ENCODE results near the gene C19orf81. TPM values are rescaled to one million over a fixed set of nuclear protein-coding genes. Genes with fewer than 3 reads are reported as not detected.

The C19orf81 gene
- total and polyA plus RNA-seq, 9 of the 15 experiments (the other 6 are each of a cell fraction or from before 2014, with no cell fraction given): 2.5 to 42.9 (median 33.0) TPM; not detected in 4

DNA sequence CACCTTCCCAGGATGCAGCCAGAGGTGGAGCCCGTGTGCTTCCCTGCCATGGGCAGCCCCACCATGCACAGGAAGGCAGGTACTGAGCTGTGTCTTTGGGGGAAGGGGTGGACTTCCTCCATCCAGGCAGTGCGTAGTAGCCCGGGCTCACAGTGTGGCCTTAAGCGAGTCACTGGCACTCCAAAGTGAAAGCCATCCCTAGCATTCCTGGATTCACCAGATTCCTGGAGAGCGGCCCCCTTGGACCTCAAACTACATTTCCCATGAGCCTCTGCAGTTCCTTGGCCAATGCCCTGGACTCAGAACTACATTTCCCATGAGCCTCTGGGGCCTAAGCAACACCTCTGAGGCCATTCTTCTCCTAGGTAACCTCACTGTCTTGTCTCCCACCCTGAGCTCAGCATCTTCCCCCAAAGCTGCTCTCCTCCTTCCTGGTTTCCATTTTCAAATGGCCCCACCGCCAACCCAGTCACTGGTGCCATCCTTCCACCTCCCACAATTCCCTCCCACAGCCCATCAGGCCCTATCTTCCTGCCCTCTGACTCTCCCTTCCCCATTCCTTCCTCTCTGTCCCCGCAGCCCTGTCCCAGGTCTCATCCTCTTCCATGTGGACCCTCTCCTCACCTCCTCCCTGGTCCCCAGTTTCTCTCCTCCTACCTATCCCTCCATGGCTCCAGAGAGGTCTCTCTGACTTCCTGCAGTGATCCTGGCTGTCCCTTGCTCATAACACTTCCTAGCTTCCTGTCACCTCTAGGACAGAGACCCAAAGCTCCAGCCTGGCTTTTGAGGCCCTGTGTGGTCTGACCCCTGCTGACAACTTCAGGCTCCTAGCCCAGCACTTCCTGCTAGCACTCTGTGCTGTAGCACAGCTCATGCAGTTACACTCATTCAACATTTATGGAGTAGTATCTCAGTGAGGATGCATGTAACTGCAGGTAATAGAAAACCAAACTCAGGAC is at the start of gene C19orf81 (continued):
- TF ChIP-seq AFF1 (IDR thresholded peaks at IDR 0.05; ENCODE audit: low read depth in 1 of 2, partially characterized antibody in 2 of 2): peak; percentile 36 to 98
- TF ChIP-seq ZNF134 (CRISPR knock-in tag; conservative IDR thresholded peaks at IDR 0.05): no peak
- peak; percentile 76; the same call in 1 of the 2 replicates for TF ChIP-seq HLTF (IDR thresholded peaks at IDR 0.05)
- no peak for TF ChIP-seq HDAC3 (IDR thresholded peaks at IDR 0.05; ENCODE audit: borderline replicate concordance, partially characterized antibody)
- TF ChIP-seq, protein P1, sequence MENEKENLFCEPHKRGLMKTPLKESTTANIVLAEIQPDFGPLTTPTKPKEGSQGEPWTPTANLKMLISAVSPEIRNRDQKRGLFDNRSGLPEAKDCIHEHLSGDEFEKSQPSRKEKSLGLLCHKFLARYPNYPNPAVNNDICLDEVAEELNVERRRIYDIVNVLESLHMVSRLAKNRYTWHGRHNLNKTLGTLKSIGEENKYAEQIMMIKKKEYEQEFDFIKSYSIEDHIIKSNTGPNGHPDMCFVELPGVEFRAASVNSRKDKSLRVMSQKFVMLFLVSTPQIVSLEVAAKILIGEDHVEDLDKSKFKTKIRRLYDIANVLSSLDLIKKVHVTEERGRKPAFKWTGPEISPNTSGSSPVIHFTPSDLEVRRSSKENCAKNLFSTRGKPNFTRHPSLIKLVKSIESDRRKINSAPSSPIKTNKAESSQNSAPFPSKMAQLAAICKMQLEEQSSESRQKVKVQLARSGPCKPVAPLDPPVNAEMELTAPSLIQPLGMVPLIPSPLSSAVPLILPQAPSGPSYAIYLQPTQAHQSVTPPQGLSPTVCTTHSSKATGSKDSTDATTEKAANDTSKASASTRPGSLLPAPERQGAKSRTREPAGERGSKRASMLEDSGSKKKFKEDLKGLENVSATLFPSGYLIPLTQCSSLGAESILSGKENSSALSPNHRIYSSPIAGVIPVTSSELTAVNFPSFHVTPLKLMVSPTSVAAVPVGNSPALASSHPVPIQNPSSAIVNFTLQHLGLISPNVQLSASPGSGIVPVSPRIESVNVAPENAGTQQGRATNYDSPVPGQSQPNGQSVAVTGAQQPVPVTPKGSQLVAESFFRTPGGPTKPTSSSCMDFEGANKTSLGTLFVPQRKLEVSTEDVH (IDR thresholded peaks at IDR 0.05; ENCODE audit: low read depth, partially characterized antibody): no peak
- 0 out of 2 replicates have a peak, but pooled peaks have one; percentile 77 for TF ChIP-seq LARP7 (IDR thresholded peaks at IDR 0.05)
- peak in 1 of 2 experiments; percentile 70; a peak in 2 of 4 replicates for TF ChIP-seq ARNT (IDR thresholded peaks at IDR 0.05)
- TF ChIP-seq ELF4 (CRISPR knock-in tag; IDR thresholded peaks at IDR 0.05): peak; percentile 91
- TF ChIP-seq NFRKB (IDR thresholded peaks at IDR 0.05; ENCODE audit: low read depth): peak; percentile 65; the same call in 1 of the 2 replicates
- TF ChIP-seq NCOA1 (IDR thresholded peaks at IDR 0.05; ENCODE audit: low read depth): no peak
- peak; percentile 30; the same call in 1 of the 2 replicates for TF ChIP-seq MECOM (CRISPR knock-in tag; IDR thresholded peaks at IDR 0.05)
- TF ChIP-seq ZNF140 (CRISPR knock-in tag; IDR thresholded peaks at IDR 0.05): no peak
- TF ChIP-seq SIX5 (IDR thresholded peaks at IDR 0.05; ENCODE audit: borderline replicate concordance in 1 of 2, insufficient read depth in 1 of 2, low read depth in 1 of 2, low read length in 2 of 2): peak; percentile 91 to 94
- TF ChIP-seq, protein P2, sequence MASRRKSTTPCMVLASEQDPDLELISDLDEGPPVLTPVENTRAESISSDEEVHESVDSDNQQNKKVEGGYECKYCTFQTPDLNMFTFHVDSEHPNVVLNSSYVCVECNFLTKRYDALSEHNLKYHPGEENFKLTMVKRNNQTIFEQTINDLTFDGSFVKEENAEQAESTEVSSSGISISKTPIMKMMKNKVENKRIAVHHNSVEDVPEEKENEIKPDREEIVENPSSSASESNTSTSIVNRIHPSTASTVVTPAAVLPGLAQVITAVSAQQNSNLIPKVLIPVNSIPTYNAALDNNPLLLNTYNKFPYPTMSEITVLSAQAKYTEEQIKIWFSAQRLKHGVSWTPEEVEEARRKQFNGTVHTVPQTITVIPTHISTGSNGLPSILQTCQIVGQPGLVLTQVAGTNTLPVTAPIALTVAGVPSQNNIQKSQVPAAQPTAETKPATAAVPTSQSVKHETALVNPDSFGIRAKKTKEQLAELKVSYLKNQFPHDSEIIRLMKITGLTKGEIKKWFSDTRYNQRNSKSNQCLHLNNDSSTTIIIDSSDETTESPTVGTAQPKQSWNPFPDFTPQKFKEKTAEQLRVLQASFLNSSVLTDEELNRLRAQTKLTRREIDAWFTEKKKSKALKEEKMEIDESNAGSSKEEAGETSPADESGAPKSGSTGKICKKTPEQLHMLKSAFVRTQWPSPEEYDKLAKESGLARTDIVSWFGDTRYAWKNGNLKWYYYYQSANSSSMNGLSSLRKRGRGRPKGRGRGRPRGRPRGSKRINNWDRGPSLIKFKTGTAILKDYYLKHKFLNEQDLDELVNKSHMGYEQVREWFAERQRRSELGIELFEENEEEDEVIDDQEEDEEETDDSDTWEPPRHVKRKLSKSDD (conservative IDR thresholded peaks at IDR 0.05; ENCODE audit: low read length): no peak

All from K562 (cell line).